Measurements from ENCODE around the gene OR2B2. TPM values are rescaled to one million over a fixed set of nuclear protein-coding genes. Genes with fewer than 3 reads are reported as not detected.
A peak's percentile ranks its signal among the peaks of the same experiment; 100 is the strongest.

OR2B2 gene
- total and polyA plus RNA-seq, 12 donors = not detected

GRCh38 chr6:27868311-27868710 is 43.9 kb downstream of the OR2B2 start:
- no peaks in the 10 kb centered on the region for H3K36me3 ChIP-seq (replicated peaks in 1 of 2)
- intact Hi-C loops (cut with DNase I) = no loop called here
- no peak for DNase-seq
- H3K27ac ChIP-seq = no peak overlapping the region
- no peak overlapping the region for H3K4me3 ChIP-seq
- no peaks in the 10 kb centered on the region for H3K9me3 ChIP-seq (replicated peaks in 1 of 3)
- TF ChIP-seq POLR2A (IDR thresholded peaks at IDR 0.05) (no peak), CTCF (IDR thresholded peaks at IDR 0.05) (no peak)
- peaks cover 21% of the 10 kb centered on the region for H3K27me3 ChIP-seq
- H3K4me1 ChIP-seq (replicated peaks in 1 of 2) = peaks cover 10 to 24% of the 10 kb centered on the region in 2 donors
- 85 to 96% (median 86%) methylated on average over 3 of the region's 3 CpGs for WGBS, 4 donors

- peaks cover 21% of the 10 kb centered on the region for H3K27me3 ChIP-seq
Observed at GRCh38 chr6:27867945-27868300, 44.3 kb downstream of the OR2B2 start.

GRCh38 chr6:27867051-27867944 is 44.9 kb downstream of the OR2B2 start:
- peak; percentile 40 to 78 (median 64) for DNase-seq
- TF ChIP-seq POLR2A (IDR thresholded peaks at IDR 0.05) = peak; percentile 47 to 56
- TF ChIP-seq CTCF (IDR thresholded peaks at IDR 0.05) = no peak
- 4 to 11% (median 7%) methylated on average over 30 to 45 of the region's 45 CpGs for WGBS, 4 donors
- Histone ChIP-seq H3K27me3 (peaks cover 21% of the 10 kb centered on the region), H3K4me3 (peak overlapping the region in 1 of 4 donors; percentile 56), H3K4me1 (replicated peaks in 1 of 2) (peaks cover 6 to 24% of the 10 kb centered on the region in 2 donors), H3K27ac (no peak overlapping the region), H3K36me3 (replicated peaks in 1 of 2) (no peaks in the 10 kb centered on the region), H3K9me3 (replicated peaks in 1 of 3) (no peaks in the 10 kb centered on the region)
- intact Hi-C loops (cut with DNase I) = no loop called here

More at GRCh38 chr6:27867945-27868300, 44.3 kb downstream of the OR2B2 start:
- Histone ChIP-seq H3K4me1 (replicated peaks in 1 of 2) (peaks cover 7 to 24% of the 10 kb centered on the region in 2 donors), H3K4me3 (peak overlapping the region in 1 of 4 donors; percentile 56), H3K27ac (no peak overlapping the region), H3K36me3 (replicated peaks in 1 of 2) (no peaks in the 10 kb centered on the region), H3K9me3 (replicated peaks in 1 of 3) (no peaks in the 10 kb centered on the region)
- TF ChIP-seq CTCF (IDR thresholded peaks at IDR 0.05) = no peak
- no peak for TF ChIP-seq POLR2A (IDR thresholded peaks at IDR 0.05)
- intact Hi-C loops (cut with DNase I) = no loop called here
- WGBS, 4 donors = 83 to 96% (median 91%) methylated on average over 1 of the region's 1 CpG
- DNase-seq = no peak

GRCh38 chr6:27866357-27867050 is 45.7 kb downstream of the OR2B2 start:
- H3K9me3 ChIP-seq (replicated peaks in 1 of 3) = no peaks in the 10 kb centered on the region
- H3K4me3 ChIP-seq = peak overlapping the region in 1 of 4 donors; percentile 56
- peaks cover 6 to 24% of the 10 kb centered on the region in 2 donors for H3K4me1 ChIP-seq (replicated peaks in 1 of 2)
- intact Hi-C loops (cut with DNase I) = no loop called here
- TF ChIP-seq POLR2A (IDR thresholded peaks at IDR 0.05) (no peak), CTCF (IDR thresholded peaks at IDR 0.05) (no peak)
- no peak for DNase-seq
- H3K27me3 ChIP-seq = peaks cover 21% of the 10 kb centered on the region
- 6 to 11% (median 8%) methylated on average over 27 of the region's 27 CpGs for WGBS, 4 donors
- H3K27ac ChIP-seq = no peak overlapping the region
- no peaks in the 10 kb centered on the region for H3K36me3 ChIP-seq (replicated peaks in 1 of 2)
